ENCODE data around the gene OSBPL3. TPM values are rescaled to one million over a fixed set of nuclear protein-coding genes. Genes with fewer than 3 reads are reported as not detected.

OSBPL3 gene
- total RNA-seq, 1 donor from 2014 or later: 43.8 TPM

GRCh38 chr7:24896031-24896501 is 83.9 kb downstream of the OSBPL3 start:
- no peak for DNase-seq (ENCODE audit: low read depth)

- DNase-seq (ENCODE audit: low read depth): no peak
Measured at GRCh38 chr7:24894429-24895221, 85.4 kb downstream of the OSBPL3 start.

- peak; percentile 39 for DNase-seq (ENCODE audit: low read depth)
Measured at GRCh38 chr7:24891311-24891735, 88.7 kb downstream of the OSBPL3 start.

- no peak for DNase-seq (ENCODE audit: low read depth)
Measured at GRCh38 chr7:24889611-24890010, 90.4 kb downstream of the OSBPL3 start.

GRCh38 chr7:24888653-24889052 is 91.3 kb downstream of the OSBPL3 start:
- DNase-seq (ENCODE audit: low read depth): no peak

- DNase-seq (ENCODE audit: low read depth): no peak
Measured at GRCh38 chr7:24885716-24886115, 94.3 kb downstream of the OSBPL3 start.

- peak; percentile 47 for DNase-seq (ENCODE audit: low read depth)
Measured at GRCh38 chr7:24885305-24885704, 94.7 kb downstream of the OSBPL3 start.

- no peak for DNase-seq (ENCODE audit: low read depth)
Measured at GRCh38 chr7:24884401-24884800, 95.6 kb downstream of the OSBPL3 start.

- DNase-seq (ENCODE audit: low read depth): peak; percentile 28
Measured at GRCh38 chr7:24883622-24884013, 96.4 kb downstream of the OSBPL3 start.

- peak; percentile 86 for DNase-seq (ENCODE audit: low read depth)
Measured at GRCh38 chr7:24882989-24883621, 96.9 kb downstream of the OSBPL3 start.

- no peak for DNase-seq (ENCODE audit: low read depth)
Measured at GRCh38 chr7:24881623-24882022, 98.4 kb downstream of the OSBPL3 start.

- DNase-seq (ENCODE audit: low read depth): peak; percentile 24
Measured at GRCh38 chr7:24880886-24881285, 99.1 kb downstream of the OSBPL3 start.

GRCh38 chr7:24879291-24879690 is 100.7 kb downstream of the OSBPL3 start:
- no peak for DNase-seq (ENCODE audit: low read depth)

GRCh38 chr7:24877790-24878311 is 102.1 kb downstream of the OSBPL3 start:
- peak; percentile 46 for DNase-seq (ENCODE audit: low read depth)

- DNase-seq (ENCODE audit: low read depth): no peak
Measured at GRCh38 chr7:24874791-24875190, 105.2 kb downstream of the OSBPL3 start.

GRCh38 chr7:24873944-24874343 is 106.0 kb downstream of the OSBPL3 start:
- DNase-seq (ENCODE audit: low read depth): no peak

- no peak for DNase-seq (ENCODE audit: low read depth)
Measured at GRCh38 chr7:24871770-24872169, 108.2 kb downstream of the OSBPL3 start.

- no peak for DNase-seq (ENCODE audit: low read depth)
Measured at GRCh38 chr7:24870766-24871165, 109.2 kb downstream of the OSBPL3 start.

GRCh38 chr7:24869572-24869971 is 110.4 kb downstream of the OSBPL3 start:
- peak; percentile 51 for DNase-seq (ENCODE audit: low read depth)

- DNase-seq (ENCODE audit: low read depth): no peak
Measured at GRCh38 chr7:24868741-24869140, 111.2 kb downstream of the OSBPL3 start.

GRCh38 chr7:24866004-24866615 is 113.9 kb downstream of the OSBPL3 start:
- DNase-seq (ENCODE audit: low read depth): no peak

GRCh38 chr7:24864214-24864817 is 115.7 kb downstream of the OSBPL3 start:
- no peak for DNase-seq (ENCODE audit: low read depth)

Measured in renal cortical epithelial cell (primary cell).